ENCODE data around the gene CENPS. TPM values are rescaled to one million over a fixed set of nuclear protein-coding genes. Genes with fewer than 3 reads are reported as not detected.
A peak's percentile ranks its signal among the peaks of the same experiment; 100 is the strongest.

CENPS gene
- total and polyA plus RNA-seq, 9 of the 15 experiments (the other 6 are each of a cell fraction or from before 2014, with no cell fraction given) = 10.2 to 36.0 (median 26.0) TPM

DNA sequence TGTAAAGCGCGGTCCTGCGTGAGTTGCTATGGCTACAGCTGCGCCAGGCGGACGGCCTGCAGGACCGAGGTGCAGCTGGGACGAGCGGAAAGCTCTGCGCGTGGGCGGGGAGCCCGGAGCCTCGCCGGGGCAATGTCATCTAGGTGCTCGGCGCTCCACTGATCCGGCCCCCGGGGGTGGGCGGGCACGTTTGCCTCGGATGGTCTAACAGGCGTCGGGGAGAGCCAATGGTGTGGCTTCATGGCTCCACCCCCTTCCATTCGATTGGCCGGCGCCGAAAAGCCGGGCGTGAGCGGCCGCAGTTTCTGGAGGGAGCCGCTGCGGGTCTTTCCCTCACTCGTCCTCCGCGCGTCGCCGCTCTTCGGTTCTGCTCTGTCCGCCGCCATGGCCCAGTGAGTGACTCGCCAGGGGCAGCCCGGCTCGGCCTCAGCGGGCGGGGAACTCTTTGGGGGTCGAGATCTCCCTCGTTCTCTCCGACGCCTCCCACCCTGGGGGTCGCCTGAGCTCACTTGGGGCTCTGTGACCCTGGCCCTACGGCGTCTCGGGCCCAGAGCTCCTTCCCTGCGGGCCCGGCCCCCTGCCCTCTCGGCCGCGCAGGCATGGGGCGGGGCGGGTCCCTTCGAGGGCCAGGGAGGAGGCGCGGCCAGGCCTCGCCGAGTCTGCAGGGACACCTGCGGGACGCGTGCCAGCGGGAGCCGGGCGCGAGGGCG, 31.3 kb upstream of the CENPS start, which contains the start of gene PGD (continued):
- TF ChIP-seq KLF6 (CRISPR knock-in tag; IDR thresholded peaks at IDR 0.05; ENCODE audit: borderline replicate concordance) (no peak), ZNF766 (CRISPR knock-in tag; conservative IDR thresholded peaks at IDR 0.05) (no peak), ZNF124 (CRISPR knock-in tag; IDR thresholded peaks at IDR 0.05) (no peak), ZNF212 (CRISPR knock-in tag; IDR thresholded peaks at IDR 0.05) (no peak), ZNF384 (IDR thresholded peaks at IDR 0.05; ENCODE audit: low read depth, low read length) (no peak), SMARCA4 (IDR thresholded peaks at IDR 0.05) (no peak), POLR2A (conservative IDR thresholded peaks at IDR 0.05) (peak; percentile 98), SAFB2 (IDR thresholded peaks at IDR 0.05; ENCODE audit: borderline replicate concordance, low read depth, low read length, severe bottlenecking) (no peak), MEF2A (IDR thresholded peaks at IDR 0.05; ENCODE audit: control insufficient read depth, low read depth, low read length) (no peak), GTF2E2 (tag; IDR thresholded peaks at IDR 0.05) (no peak), ZNF134 (CRISPR knock-in tag; conservative IDR thresholded peaks at IDR 0.05) (no peak), SREBF1 (IDR thresholded peaks at IDR 0.05; ENCODE audit: borderline replicate concordance, low read depth, low read length) (peak; percentile 86), ZFP1 (CRISPR knock-in tag; IDR thresholded peaks at IDR 0.05) (no peak), FOXM1 (IDR thresholded peaks at IDR 0.05; ENCODE audit: low read depth) (peak; percentile 93), FOXM1 (CRISPR knock-in tag; IDR thresholded peaks at IDR 0.05; ENCODE audit: low read depth) (no peak; the same call in 1 of the 2 replicates), MLX (CRISPR knock-in tag; conservative IDR thresholded peaks at IDR 0.05) (no peak), NR3C1 (CRISPR knock-in tag; IDR thresholded peaks at IDR 0.05) (peak; percentile 87; the same call in 1 of the 2 replicates), ZNF282 (CRISPR knock-in tag; IDR thresholded peaks at IDR 0.05) (0 out of 2 replicates have a peak, but pooled peaks have one; percentile 69)
- TF ChIP-seq, protein P1, sequence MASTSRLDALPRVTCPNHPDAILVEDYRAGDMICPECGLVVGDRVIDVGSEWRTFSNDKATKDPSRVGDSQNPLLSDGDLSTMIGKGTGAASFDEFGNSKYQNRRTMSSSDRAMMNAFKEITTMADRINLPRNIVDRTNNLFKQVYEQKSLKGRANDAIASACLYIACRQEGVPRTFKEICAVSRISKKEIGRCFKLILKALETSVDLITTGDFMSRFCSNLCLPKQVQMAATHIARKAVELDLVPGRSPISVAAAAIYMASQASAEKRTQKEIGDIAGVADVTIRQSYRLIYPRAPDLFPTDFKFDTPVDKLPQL (IDR thresholded peaks at IDR 0.05; ENCODE audit: extremely low read depth, insufficient read length) = no peak
- TF ChIP-seq, protein P2, sequence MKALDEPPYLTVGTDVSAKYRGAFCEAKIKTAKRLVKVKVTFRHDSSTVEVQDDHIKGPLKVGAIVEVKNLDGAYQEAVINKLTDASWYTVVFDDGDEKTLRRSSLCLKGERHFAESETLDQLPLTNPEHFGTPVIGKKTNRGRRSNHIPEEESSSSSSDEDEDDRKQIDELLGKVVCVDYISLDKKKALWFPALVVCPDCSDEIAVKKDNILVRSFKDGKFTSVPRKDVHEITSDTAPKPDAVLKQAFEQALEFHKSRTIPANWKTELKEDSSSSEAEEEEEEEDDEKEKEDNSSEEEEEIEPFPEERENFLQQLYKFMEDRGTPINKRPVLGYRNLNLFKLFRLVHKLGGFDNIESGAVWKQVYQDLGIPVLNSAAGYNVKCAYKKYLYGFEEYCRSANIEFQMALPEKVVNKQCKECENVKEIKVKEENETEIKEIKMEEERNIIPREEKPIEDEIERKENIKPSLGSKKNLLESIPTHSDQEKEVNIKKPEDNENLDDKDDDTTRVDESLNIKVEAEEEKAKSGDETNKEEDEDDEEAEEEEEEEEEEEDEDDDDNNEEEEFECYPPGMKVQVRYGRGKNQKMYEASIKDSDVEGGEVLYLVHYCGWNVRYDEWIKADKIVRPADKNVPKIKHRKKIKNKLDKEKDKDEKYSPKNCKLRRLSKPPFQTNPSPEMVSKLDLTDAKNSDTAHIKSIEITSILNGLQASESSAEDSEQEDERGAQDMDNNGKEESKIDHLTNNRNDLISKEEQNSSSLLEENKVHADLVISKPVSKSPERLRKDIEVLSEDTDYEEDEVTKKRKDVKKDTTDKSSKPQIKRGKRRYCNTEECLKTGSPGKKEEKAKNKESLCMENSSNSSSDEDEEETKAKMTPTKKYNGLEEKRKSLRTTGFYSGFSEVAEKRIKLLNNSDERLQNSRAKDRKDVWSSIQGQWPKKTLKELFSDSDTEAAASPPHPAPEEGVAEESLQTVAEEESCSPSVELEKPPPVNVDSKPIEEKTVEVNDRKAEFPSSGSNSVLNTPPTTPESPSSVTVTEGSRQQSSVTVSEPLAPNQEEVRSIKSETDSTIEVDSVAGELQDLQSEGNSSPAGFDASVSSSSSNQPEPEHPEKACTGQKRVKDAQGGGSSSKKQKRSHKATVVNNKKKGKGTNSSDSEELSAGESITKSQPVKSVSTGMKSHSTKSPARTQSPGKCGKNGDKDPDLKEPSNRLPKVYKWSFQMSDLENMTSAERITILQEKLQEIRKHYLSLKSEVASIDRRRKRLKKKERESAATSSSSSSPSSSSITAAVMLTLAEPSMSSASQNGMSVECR (CRISPR knock-in tag; IDR thresholded peaks at IDR 0.05) = peak; percentile 97
- TF ChIP-seq, protein P3, sequence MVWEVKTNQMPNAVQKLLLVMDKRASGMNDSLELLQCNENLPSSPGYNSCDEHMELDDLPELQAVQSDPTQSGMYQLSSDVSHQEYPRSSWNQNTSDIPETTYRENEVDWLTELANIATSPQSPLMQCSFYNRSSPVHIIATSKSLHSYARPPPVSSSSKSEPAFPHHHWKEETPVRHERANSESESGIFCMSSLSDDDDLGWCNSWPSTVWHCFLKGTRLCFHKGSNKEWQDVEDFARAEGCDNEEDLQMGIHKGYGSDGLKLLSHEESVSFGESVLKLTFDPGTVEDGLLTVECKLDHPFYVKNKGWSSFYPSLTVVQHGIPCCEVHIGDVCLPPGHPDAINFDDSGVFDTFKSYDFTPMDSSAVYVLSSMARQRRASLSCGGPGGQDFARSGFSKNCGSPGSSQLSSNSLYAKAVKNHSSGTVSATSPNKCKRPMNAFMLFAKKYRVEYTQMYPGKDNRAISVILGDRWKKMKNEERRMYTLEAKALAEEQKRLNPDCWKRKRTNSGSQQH (CRISPR knock-in tag; IDR thresholded peaks at IDR 0.05) = 0 out of 2 replicates have a peak, but pooled peaks have one; percentile 16

Measured in K562 (cell line).